ENCODE results near the gene FUZ. TPM values are rescaled to one million over a fixed set of nuclear protein-coding genes. Genes with fewer than 3 reads are reported as not detected.

Gene FUZ
- total and polyA plus RNA-seq, 2 experiments from 2014 or later = 19.5 to 20.4 TPM

DNA sequence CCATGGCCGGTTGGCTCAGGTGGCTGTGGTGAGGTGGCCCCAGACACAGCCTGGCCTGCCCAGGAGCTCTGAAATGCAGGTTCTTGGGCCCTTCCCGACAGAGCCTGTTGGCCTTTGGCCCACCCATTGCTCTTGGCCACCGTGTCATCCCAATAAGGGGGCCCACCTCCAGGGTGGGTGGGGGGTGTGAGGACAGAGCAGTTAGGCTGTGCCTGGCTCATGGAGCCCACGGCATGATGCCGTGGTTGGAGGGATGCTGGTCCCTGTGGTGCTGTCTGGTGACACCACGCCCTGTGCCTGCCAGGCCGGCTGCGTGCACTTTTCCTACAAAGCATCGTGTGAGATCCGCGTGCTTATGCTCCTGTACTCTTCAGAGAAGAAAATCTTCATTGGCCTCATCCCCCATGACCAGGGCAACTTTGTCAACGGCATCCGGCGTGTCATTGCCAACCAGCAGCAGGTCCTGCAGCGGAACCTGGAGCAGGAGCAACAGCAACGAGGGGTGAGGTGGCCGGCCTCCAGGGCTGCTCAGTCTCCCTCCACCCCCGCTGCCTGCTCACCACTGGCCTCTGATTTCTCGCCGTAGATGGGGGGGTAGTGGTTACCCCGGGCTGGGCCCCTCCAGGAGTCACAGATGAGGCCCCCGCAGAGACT lies 46.7 kb upstream of the FUZ start:
- Histone ChIP-seq H2AFZ (no peak overlapping the region), H3K4me2 (no peak overlapping the region)
- no peak for TF ChIP-seq EZH2phosphoT487 (IDR thresholded peaks at IDR 0.05; ENCODE audit: low read depth, severe bottlenecking, unreplicated experiment)
- TF ChIP-seq, protein P1, sequence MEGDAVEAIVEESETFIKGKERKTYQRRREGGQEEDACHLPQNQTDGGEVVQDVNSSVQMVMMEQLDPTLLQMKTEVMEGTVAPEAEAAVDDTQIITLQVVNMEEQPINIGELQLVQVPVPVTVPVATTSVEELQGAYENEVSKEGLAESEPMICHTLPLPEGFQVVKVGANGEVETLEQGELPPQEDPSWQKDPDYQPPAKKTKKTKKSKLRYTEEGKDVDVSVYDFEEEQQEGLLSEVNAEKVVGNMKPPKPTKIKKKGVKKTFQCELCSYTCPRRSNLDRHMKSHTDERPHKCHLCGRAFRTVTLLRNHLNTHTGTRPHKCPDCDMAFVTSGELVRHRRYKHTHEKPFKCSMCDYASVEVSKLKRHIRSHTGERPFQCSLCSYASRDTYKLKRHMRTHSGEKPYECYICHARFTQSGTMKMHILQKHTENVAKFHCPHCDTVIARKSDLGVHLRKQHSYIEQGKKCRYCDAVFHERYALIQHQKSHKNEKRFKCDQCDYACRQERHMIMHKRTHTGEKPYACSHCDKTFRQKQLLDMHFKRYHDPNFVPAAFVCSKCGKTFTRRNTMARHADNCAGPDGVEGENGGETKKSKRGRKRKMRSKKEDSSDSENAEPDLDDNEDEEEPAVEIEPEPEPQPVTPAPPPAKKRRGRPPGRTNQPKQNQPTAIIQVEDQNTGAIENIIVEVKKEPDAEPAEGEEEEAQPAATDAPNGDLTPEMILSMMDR (IDR thresholded peaks at IDR 0.05; ENCODE audit: poor library complexity) = no peak
- TF ChIP-seq EZH2 (IDR thresholded peaks at IDR 0.05; ENCODE audit: borderline replicate concordance) = no peak

DNA sequence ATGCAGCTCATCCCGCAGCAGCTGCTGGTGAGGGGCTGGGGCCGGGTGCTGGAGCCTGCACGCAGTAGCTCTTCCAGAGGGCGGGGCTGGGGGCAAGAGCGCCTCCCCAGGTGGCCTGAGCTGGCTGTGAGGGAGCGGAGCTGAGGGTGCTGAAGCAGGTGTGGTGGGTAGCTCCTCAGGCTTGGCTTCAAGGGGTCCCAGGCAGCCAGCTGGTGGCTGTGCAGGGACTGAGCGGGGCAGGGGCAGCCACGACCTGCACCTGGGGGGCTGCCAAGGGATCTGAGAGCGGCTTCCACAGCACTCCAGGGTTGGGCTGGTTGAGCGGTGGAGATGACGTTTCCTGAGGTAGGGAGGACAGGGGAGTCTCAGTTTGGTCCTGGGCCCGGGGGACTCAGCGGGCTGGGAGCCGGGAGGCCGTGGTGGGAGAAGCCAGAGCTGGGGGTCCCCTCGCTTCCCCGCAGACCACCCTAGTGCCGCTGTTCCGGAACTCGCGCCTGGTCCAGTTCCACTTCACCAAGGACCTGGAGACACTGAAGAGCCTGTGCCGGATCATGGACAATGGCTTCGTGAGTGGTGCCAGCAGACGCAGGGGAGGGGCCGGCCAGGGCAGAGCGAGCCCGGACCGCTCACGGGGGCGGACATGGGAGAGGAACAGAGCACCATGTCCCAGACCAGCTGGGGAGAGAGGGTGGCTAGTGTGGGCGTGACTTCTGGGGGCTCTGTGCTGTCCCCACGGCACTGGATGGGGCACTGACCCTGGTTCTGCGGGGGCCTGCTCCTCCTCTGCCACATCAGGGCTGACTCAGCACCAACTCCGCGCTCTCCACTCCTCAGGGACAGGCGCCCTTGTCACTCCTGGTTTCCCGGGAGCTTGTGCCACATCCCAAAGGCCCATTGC lies 45.2 kb upstream of the FUZ start:
- H3K4me1 ChIP-seq (ENCODE audit: insufficient read depth) = peaks cover 5% of the 10 kb centered on the region
- no peaks in the 10 kb centered on the region for H3K9me3 ChIP-seq (ENCODE audit: low read depth)
- H3K36me3 ChIP-seq (replicated peaks; ENCODE audit: insufficient read depth, low read depth) = peaks cover 5% of the 10 kb centered on the region
- DNase-seq (ENCODE audit: low spot score) = no peak
- WGBS (ENCODE audit: low lambda C conversion rate, missing lambda C conversion rate) = 91% methylated on average over 33 of the region's 37 CpGs
- H3K79me2 ChIP-seq = peaks cover 31% of the 10 kb centered on the region
- no peak overlapping the region for H2AFZ ChIP-seq
- no peak overlapping the region for H3K4me3 ChIP-seq
- H3K27ac ChIP-seq = no peak overlapping the region
- H3K9me2 ChIP-seq (replicated peaks; ENCODE audit: insufficient read depth) = no peaks in the 10 kb centered on the region
- H4K20me1 ChIP-seq (ENCODE audit: insufficient read depth, poor library complexity, severe bottlenecking) = peaks cover 51% of the 10 kb centered on the region
- no peak overlapping the region for H3K4me2 ChIP-seq
- TF ChIP-seq EZH2 (IDR thresholded peaks at IDR 0.05; ENCODE audit: borderline replicate concordance) (no peak), EZH2phosphoT487 (IDR thresholded peaks at IDR 0.05; ENCODE audit: low read depth, severe bottlenecking, unreplicated experiment) (no peak)
- TF ChIP-seq, protein P1 (IDR thresholded peaks at IDR 0.05; ENCODE audit: poor library complexity) = no peak
- H3K27me3 ChIP-seq = no peaks in the 10 kb centered on the region

More for the DNA sequence above, 46.7 kb upstream of the FUZ start:
- H4K20me1 ChIP-seq (ENCODE audit: insufficient read depth, poor library complexity, severe bottlenecking) = peaks cover 40% of the 10 kb centered on the region
- H3K9me3 ChIP-seq (ENCODE audit: low read depth) = no peaks in the 10 kb centered on the region
- peaks cover 5% of the 10 kb centered on the region for H3K36me3 ChIP-seq (replicated peaks; ENCODE audit: insufficient read depth, low read depth)
- DNase-seq (ENCODE audit: low spot score) = no peak
- no peak overlapping the region for H3K4me3 ChIP-seq
- H3K27ac ChIP-seq = no peak overlapping the region
- H3K4me1 ChIP-seq (ENCODE audit: insufficient read depth) = peaks cover 5% of the 10 kb centered on the region
- no peaks in the 10 kb centered on the region for H3K9me2 ChIP-seq (replicated peaks; ENCODE audit: insufficient read depth)
- H3K27me3 ChIP-seq = no peaks in the 10 kb centered on the region
- peaks cover 28% of the 10 kb centered on the region for H3K79me2 ChIP-seq
- 89% methylated on average over 22 of the region's 22 CpGs for WGBS (ENCODE audit: low lambda C conversion rate, missing lambda C conversion rate)

DNA sequence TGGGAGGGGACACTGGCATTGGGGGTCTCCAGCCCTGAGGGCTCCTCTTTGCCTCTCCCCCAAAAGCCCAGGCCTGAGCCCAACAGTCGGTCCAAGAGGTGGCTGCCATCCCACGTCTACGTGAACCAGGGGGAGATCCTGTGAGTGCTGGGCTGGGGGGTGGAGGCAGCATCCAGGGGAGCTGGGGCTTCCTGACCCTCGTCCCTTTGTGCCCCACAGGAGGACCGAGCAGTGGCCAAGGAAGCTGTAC lies 44.7 kb upstream of the FUZ start:
- peaks cover 37% of the 10 kb centered on the region for H3K79me2 ChIP-seq
- DNase-seq (ENCODE audit: low spot score) = no peak
- 97% methylated on average over 4 of the region's 5 CpGs for WGBS (ENCODE audit: low lambda C conversion rate, missing lambda C conversion rate)
- no peak overlapping the region for H3K27ac ChIP-seq
- no peak overlapping the region for H3K4me2 ChIP-seq
- H3K4me3 ChIP-seq = no peak overlapping the region
- peaks cover 9% of the 10 kb centered on the region for H3K4me1 ChIP-seq (ENCODE audit: insufficient read depth)
- no peaks in the 10 kb centered on the region for H3K27me3 ChIP-seq
- no peak for TF ChIP-seq EZH2phosphoT487 (IDR thresholded peaks at IDR 0.05; ENCODE audit: low read depth, severe bottlenecking, unreplicated experiment)
- no peak for TF ChIP-seq EZH2 (IDR thresholded peaks at IDR 0.05; ENCODE audit: borderline replicate concordance)
- TF ChIP-seq, protein P1 (IDR thresholded peaks at IDR 0.05; ENCODE audit: poor library complexity) = no peak
- peaks cover 5% of the 10 kb centered on the region for H3K36me3 ChIP-seq (replicated peaks; ENCODE audit: insufficient read depth, low read depth)
- no peak overlapping the region for H2AFZ ChIP-seq
- peaks cover 57% of the 10 kb centered on the region for H4K20me1 ChIP-seq (ENCODE audit: insufficient read depth, poor library complexity, severe bottlenecking)
- no peaks in the 10 kb centered on the region for H3K9me3 ChIP-seq (ENCODE audit: low read depth)
- H3K9me2 ChIP-seq (replicated peaks; ENCODE audit: insufficient read depth) = no peaks in the 10 kb centered on the region
